Testis (tissue), 3 donors: ENCODE results near the gene NFIX. TPM values are rescaled to one million over a fixed set of nuclear protein-coding genes. Genes with fewer than 3 reads are reported as not detected.
A peak's percentile ranks its signal among the peaks of the same experiment; 100 is the strongest.

Experiments used
- DNase-seq: peaks from one replicate; pipeline ENCODE4 v3.0.0-alpha.2; 2019
- H3K27ac ChIP-seq, 2 donors: fragments of 200-600 bp; sonication (generic); one replicate each; pipeline ENCODE4 v1.5.1; 2019
- H3K27me3 ChIP-seq: fragments of 200-600 bp; sonication (generic); one replicate; pipeline ENCODE4 v1.5.1; 2019
- H3K36me3 ChIP-seq: fragments of 200-600 bp; sonication (generic); one replicate; pipeline ENCODE4 v1.5.1; 2017; ENCODE audit warnings: low read depth; ENCODE audit errors: missing control alignments
- H3K4me1 ChIP-seq: fragments of 200-600 bp; sonication (generic); one replicate; pipeline ENCODE4 v1.5.1; 2019
- H3K4me3 ChIP-seq, 2 donors: fragments of 200-600 bp; sonication (generic); one replicate each; pipeline ENCODE4 v1.5.1; 2017 to 2019
- H3K9me3 ChIP-seq: fragments of 200-600 bp; sonication (generic); one replicate; pipeline ENCODE4 v1.5.1; 2017
- POLR2A ChIP-seq: fragments of 450-650 bp; IDR thresholded peaks from one replicate; pipeline ENCODE4 v1.6.1; 2017; ENCODE audit warnings: antibody characterized with exemption, mild to moderate bottlenecking, moderate library complexity
- WGBS, 2 donors: methylation state at CpG; one replicate each; pipeline ENCODE4 v1.1.5; 2018; 5-methylcytosine and 5-hydroxymethylcytosine counted together
- intact Hi-C: fragments of 100-400 bp; cut with DNase I; formaldehyde crosslinking; loops from one replicate; pipeline ENCODE4 v1.15.1; 2023; ENCODE audit warnings: low total_unique reads
- polyA plus RNA-seq: library from polyadenylated mRNA; stranded (reverse); fragments of 350-450 nt; fragmentation: Illumina TruSeq; extraction: RNeasy Lipid Tissue Mini Kit (QIAGEN cat#74804); gene quantifications from one replicate; pipeline ENCODE4 v1.2.3, GENCODE V29; 2014; ENCODE audit warnings: low read depth, low replicate concordance; ENCODE audit not compliant: insufficient read depth
- total RNA-seq, 2 donors: library from RNA; depleted of rRNA; stranded (reverse); fragments of >200 nt; gene quantifications; one replicate each; pipeline ENCODE4 v1.2.3, GENCODE V29; 2016
- TF ChIP-seq, protein P1 (sequence below), 3 experiments: fragments of 450-650 bp in 2 of 3; fragments of 200-600 bp in 1 of 3; sonication (generic) in 1 of 3; IDR thresholded peaks; one replicate each; pipeline ENCODE4 v1.5.1; 2016 to 2019; ENCODE audit warnings: antibody characterized with exemption in 3 of 3, mild to moderate bottlenecking in 2 of 3, moderate library complexity in 1 of 3

NFIX gene
- total and polyA plus RNA-seq, 3 donors from 2014 or later = 47.4 to 62.4 (median 51.7) TPM

DNA sequence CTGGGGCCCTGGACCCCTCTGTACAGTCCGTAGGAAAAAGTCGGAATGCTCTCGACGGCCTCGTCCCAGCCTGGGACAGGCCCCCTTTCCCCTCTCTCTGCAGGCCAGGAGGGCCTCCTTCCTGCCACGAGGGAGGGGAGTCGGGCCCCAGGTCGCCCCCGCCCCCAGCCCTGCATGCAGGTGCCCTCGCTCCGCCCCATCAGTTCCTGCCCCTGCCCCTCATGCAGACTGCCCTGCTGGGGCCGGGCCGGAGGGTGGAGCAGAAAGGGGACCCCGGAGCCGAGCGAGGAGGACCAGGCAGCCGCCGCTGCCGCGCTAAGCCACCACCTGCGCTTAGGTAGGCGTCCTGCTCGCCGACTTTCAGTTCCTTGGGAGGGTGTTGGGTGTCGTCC is 100.1 kb downstream of the NFIX start:
- 48 to 66% methylated on average over 14 to 21 of the region's 25 CpGs for WGBS, 2 donors
- Histone ChIP-seq H3K4me3 (peak overlapping the region; percentile 6 to 27), H3K9me3 (no peaks in the 10 kb centered on the region), H3K4me1 (peaks cover 39% of the 10 kb centered on the region), H3K27me3 (no peaks in the 10 kb centered on the region), H3K36me3 (no peaks in the 10 kb centered on the region), H3K27ac (peak overlapping the region; percentile 18 to 65)
- intact Hi-C loops = no loop called here
- no peak for DNase-seq
- no peak for TF ChIP-seq POLR2A
- TF ChIP-seq, protein P1, sequence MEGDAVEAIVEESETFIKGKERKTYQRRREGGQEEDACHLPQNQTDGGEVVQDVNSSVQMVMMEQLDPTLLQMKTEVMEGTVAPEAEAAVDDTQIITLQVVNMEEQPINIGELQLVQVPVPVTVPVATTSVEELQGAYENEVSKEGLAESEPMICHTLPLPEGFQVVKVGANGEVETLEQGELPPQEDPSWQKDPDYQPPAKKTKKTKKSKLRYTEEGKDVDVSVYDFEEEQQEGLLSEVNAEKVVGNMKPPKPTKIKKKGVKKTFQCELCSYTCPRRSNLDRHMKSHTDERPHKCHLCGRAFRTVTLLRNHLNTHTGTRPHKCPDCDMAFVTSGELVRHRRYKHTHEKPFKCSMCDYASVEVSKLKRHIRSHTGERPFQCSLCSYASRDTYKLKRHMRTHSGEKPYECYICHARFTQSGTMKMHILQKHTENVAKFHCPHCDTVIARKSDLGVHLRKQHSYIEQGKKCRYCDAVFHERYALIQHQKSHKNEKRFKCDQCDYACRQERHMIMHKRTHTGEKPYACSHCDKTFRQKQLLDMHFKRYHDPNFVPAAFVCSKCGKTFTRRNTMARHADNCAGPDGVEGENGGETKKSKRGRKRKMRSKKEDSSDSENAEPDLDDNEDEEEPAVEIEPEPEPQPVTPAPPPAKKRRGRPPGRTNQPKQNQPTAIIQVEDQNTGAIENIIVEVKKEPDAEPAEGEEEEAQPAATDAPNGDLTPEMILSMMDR (IDR thresholded peaks at IDR 0.05) = no peak

DNA sequence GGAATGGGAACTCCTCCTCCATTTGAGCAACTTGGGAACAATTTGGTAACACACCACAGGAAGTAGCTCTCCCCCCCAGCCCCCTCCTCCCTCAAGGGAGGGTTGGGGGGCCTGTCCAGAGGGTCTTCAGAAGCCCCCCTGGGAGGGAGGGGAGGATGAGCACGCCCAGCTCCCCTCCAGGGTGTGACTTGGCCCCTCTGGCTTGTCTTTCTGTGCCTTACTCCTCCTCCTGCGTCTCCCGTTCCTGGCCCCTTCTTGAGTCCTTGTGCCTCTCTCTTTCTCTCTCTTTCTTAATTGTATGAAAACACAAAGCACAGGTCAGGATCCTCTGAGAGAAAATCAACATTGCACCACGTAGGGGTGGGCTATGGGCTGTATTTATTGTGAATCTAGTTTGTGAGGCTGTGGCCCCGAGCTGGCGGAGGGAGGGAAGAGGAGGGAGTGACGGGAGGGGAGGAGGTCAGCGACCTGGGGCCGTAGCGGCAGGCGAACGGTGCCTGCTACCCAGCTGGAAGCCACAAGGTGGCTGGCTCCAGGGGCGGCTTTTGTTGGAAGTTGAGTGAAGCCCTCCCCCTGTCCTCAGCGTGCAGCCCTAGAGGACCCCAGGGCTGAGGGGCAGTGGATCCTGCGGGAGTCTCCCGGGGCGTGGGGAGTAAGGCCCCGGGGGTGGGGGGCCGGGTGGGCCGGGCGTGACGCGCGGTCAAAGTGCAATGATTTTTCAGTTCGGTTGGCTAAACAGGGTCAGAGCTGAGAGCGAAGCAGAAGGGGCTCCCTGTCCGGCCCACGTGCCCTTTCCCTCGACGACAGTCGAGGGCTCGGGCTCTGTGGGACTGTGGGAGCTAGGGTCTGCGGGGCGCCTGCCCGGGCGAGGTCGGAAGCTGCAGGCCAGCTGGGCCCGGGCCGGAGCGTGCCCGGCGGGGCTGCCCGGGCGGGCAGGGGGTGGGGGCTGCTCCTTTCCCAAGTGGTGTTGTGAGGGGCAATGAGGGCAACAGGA is 101.0 kb downstream of the NFIX start:
- no peak for TF ChIP-seq POLR2A
- TF ChIP-seq, protein P1 (IDR thresholded peaks at IDR 0.05) = peak in 1 of 3 experiments; percentile 13
- H3K27me3 ChIP-seq = no peaks in the 10 kb centered on the region
- H3K36me3 ChIP-seq = no peaks in the 10 kb centered on the region
- peak overlapping the region in 1 of 2 donors; percentile 58 for H3K4me3 ChIP-seq
- peak overlapping the region; percentile 18 to 65 for H3K27ac ChIP-seq
- H3K4me1 ChIP-seq = peaks cover 32% of the 10 kb centered on the region
- H3K9me3 ChIP-seq = no peaks in the 10 kb centered on the region
- no peak for DNase-seq
- WGBS, 2 donors = 38 to 53% methylated on average over 29 to 40 of the region's 44 CpGs
- intact Hi-C loops = no loop called here

DNA sequence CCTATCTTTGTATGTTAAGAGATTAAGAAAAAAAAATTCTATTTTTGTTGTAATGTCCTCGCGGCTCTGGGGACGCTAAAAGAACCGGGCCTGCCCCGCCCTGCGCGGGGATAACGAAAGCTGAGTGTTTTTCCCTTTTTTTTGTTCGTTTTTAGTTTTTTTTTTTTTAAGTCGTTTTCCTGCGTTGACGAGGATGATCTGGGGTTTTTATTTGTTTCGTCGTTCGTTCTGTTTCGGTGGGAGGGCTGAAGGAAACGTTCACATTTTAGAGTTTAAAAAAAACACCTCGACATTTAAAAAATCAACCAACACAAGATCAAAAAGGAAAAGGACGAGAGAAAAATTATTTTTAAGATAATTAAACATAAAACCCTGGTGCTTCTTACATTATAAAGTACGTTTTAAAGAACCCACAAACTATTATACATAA is 101.8 kb downstream of the NFIX start:
- Histone ChIP-seq H3K9me3 (no peaks in the 10 kb centered on the region), H3K36me3 (no peaks in the 10 kb centered on the region), H3K4me3 (peak overlapping the region in 1 of 2 donors; percentile 58), H3K27ac (peak overlapping the region; percentile 75 to 86), H3K27me3 (no peaks in the 10 kb centered on the region), H3K4me1 (peaks cover 25% of the 10 kb centered on the region)
- no peak for DNase-seq
- no peak for TF ChIP-seq POLR2A
- TF ChIP-seq, protein P1 (IDR thresholded peaks at IDR 0.05) = no peak
- WGBS, 2 donors = 36 to 60% methylated on average over 20 of the region's 20 CpGs
- intact Hi-C loops = no loop called here

DNA sequence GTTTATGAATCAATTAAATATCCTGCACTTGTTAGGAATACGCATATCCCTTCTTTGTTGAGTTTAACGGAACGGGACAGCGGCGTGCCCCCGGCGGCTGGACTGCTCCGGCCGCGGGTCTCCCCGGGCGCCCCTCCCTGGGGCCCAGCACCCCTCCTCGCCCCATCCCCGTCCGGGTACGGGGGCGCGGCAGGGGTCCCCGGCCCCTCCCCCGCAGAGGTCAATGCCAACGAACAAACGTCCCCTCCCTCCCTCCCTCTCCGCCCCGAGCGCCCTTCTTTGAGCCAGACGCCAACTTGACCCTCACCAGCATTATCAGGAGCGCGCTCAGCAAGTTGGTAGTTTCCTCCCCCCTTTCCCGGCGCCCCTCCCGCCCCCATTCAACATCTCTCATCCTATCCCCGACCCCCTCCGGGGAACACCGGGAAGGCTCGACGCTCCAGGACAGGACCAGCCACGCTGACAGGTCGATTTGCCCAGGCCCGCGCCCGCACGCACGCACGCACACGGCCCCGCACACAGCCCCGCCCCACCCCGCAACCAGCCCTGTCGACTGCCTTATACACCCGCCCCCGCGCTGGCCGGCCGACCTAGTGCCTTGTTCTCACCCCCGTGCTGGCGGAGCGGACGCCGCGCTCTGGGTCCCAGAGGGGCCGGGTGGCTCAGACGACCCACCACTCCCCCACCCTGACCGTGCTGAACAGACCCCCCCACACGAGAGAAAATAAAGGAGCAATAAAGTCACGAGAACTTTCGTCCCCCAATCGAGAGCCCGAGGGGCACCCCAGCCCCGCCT is 102.4 kb downstream of the NFIX start:
- WGBS, 2 donors = 18 to 21% methylated on average over 39 to 53 of the region's 69 CpGs
- Histone ChIP-seq H3K27me3 (no peaks in the 10 kb centered on the region), H3K4me1 (peaks cover 25% of the 10 kb centered on the region), H3K36me3 (no peaks in the 10 kb centered on the region), H3K27ac (peak overlapping the region; percentile 75 to 86), H3K9me3 (no peaks in the 10 kb centered on the region), H3K4me3 (peak overlapping the region; percentile 41 to 58)
- no peak for TF ChIP-seq POLR2A
- TF ChIP-seq, protein P1 (IDR thresholded peaks at IDR 0.05) = no peak
- peak; percentile 64 for DNase-seq
- intact Hi-C loops = no loop called here
